WTC11 (cell line): ENCODE results near the gene SLC12A6.

Experiments used
- CREB1 ChIP-seq: sonication (generic); formaldehyde crosslinking; IDR thresholded peaks from 2 replicates; pipeline ENCODE4 v1.8.0; 2023; ENCODE audit warnings: mild to moderate bottlenecking, missing genetic modification reagents
- CREM ChIP-seq: sonication (generic); formaldehyde crosslinking; IDR thresholded peaks from 2 replicates; pipeline ENCODE4 v1.8.1; 2022; ENCODE audit warnings: mild to moderate bottlenecking, missing genetic modification reagents, moderate library complexity
- CTCF ChIP-seq: fragments of 200-600 bp; IDR thresholded peaks from 2 replicates; pipeline ENCODE4 v1.8.0; 2022; ENCODE audit warnings: antibody characterized with exemption
- FOXK1 ChIP-seq: sonication (generic); formaldehyde crosslinking; IDR thresholded peaks from 2 replicates; pipeline ENCODE4 v1.8.0; 2022; ENCODE audit warnings: mild to moderate bottlenecking, moderate library complexity, missing genetic modification reagents
- MXD4 ChIP-seq: fragments of 250-450 bp; sonication (Bioruptor Pico); IDR thresholded peaks from 2 replicates; pipeline ENCODE4 v1.8.0; 2021; ENCODE audit warnings: mild to moderate bottlenecking, moderate library complexity, borderline replicate concordance
- MYBL2 ChIP-seq: sonication (generic); formaldehyde crosslinking; IDR thresholded peaks from 2 replicates; pipeline ENCODE4 v1.8.1; 2023; ENCODE audit warnings: mild to moderate bottlenecking, moderate library complexity, missing genetic modification reagents
- NFATC4 ChIP-seq: fragments of 250-450 bp; sonication (Bioruptor Pico); IDR thresholded peaks from 2 replicates; pipeline ENCODE4 v1.9.0; 2021; ENCODE audit warnings: mild to moderate bottlenecking
- OVOL2 ChIP-seq: fragments of 250-450 bp; sonication (Bioruptor Pico); IDR thresholded peaks from 2 replicates; pipeline ENCODE4 v1.9.0; 2021; ENCODE audit warnings: mild to moderate bottlenecking, borderline replicate concordance
- SMAD4 ChIP-seq: sonication (generic); formaldehyde crosslinking; IDR thresholded peaks from 2 replicates; pipeline ENCODE4 v1.8.0; 2022; ENCODE audit warnings: mild to moderate bottlenecking, missing genetic modification reagents
- TEAD1 ChIP-seq: sonication (generic); formaldehyde crosslinking; IDR thresholded peaks from 2 replicates; pipeline ENCODE4 v1.8.0; 2022; ENCODE audit warnings: mild to moderate bottlenecking, missing genetic modification reagents
- TEAD4 ChIP-seq: sonication (generic); formaldehyde crosslinking; IDR thresholded peaks from 2 replicates; pipeline ENCODE4 v1.8.0; 2022; ENCODE audit warnings: mild to moderate bottlenecking, missing genetic modification reagents
- TF ChIP-seq, protein P1 (sequence below): sonication (generic); formaldehyde crosslinking; IDR thresholded peaks from 2 replicates; pipeline ENCODE4 v1.8.0; 2022; ENCODE audit warnings: mild to moderate bottlenecking, missing genetic modification reagents

- TF ChIP-seq CTCF, result no peak
- TF ChIP-seq SMAD4, result no peak
- TF ChIP-seq CREB1, result no peak
- TF ChIP-seq, protein P1, sequence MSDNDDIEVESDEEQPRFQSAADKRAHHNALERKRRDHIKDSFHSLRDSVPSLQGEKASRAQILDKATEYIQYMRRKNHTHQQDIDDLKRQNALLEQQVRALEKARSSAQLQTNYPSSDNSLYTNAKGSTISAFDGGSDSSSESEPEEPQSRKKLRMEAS, result no peak
- TF ChIP-seq FOXK1 (CRISPR knock-in tag), result no peak
- TF ChIP-seq NFATC4 (CRISPR knock-in tag), result no peak
- TF ChIP-seq OVOL2 (CRISPR knock-in tag), result no peak
- no peak for TF ChIP-seq MXD4 (CRISPR knock-in tag)
- no peak for TF ChIP-seq TEAD1 (CRISPR knock-in tag)
- TF ChIP-seq MYBL2 (CRISPR knock-in tag), result no peak
- no peak for TF ChIP-seq CREM
- TF ChIP-seq TEAD4 (CRISPR knock-in tag), result no peak
These were observed 12.6 kb downstream of the SLC12A6 start for GRCh38 chr15:34324933-34325332.
